ENCODE data around the gene PAM.
"Not testable (repeated sequence)": the region's sequence is repeated elsewhere in the genome, so short reads cannot be mapped to it uniquely, and the experiment has no call there.

PAM gene

GRCh38 chr5:102753889-102754766 lies 977 bp upstream of the PAM start:
- peak in 1 of 2 experiments; percentile 16 for DNase-seq

DNA sequence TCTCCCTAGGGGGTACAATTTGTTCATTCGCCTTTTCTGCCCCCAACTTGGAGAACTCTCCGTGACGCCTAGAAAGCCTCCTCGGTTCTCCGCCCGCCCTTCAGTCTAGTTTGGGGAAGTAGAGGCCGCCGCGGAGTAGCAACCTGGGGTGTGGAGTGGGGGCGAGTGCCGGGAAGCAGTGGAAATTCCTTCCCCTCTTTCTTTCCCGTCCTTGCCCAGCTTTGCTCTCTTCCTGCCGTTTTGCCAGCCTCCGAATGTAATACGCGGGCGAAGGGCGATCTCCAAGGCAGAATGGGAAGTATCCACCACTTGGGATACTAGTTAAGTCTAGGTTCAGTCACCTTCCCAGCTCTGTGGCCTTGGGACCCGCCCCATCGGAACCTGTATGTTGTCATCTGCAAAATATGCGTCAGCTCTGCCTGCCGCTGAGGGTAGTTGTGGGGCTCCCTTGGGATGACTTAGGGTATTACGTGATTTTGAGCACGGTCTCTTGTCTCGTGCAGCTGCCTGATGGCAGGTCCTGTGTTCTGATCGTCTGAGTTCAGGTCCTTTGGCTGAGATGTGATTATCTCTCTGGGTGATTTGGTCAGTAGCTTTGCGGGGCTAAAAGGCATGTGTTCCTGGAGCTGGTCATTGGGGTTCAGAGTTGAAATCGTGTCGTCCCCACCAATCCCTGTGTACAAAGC lies 724 bp downstream of the PAM start:
- peak; percentile 61 to 67 for DNase-seq

DNA sequence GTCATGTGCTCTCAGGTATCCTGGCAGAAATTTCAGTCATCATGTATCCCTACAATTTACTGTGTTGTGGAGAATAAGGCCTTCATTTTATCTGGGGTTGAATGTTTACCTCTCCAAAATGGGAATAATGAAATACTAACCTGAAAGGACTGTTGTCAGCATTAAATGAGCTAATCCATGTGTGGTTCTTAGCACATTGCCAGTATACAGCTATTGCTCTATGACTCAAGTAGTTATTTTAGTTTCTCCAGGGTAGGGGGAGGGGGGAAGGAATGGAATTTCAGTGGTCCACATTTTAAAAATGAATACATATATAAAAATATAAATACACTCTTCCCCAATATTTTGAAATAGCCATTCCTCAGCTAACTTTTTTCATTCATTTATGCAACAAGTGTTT lies 3.5 kb downstream of the PAM start:
- no peak for DNase-seq

- no peak for DNase-seq
These were observed 4.2 kb downstream of the PAM start for GRCh38 chr5:102759289-102759688.

DNA sequence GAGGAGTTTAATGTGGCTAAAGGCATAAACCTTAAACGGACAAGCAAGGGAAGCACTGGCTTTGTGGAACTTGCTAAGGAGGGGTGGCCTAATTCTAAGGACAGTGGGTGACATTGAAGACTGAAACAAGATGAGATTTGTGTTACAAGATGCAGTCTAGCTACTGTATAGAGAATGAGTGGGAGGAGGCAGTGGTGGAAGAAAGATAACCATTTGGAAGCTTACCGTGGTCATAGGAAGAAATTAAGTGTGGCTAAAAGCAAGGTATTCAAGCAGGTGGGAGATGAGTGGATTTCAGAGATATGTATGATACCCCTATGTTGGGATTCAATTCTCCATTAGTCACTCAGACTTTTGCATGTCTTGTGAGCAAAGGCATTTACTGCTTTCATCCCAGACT lies 4.6 kb downstream of the PAM start:
- DNase-seq, result no peak

DNA sequence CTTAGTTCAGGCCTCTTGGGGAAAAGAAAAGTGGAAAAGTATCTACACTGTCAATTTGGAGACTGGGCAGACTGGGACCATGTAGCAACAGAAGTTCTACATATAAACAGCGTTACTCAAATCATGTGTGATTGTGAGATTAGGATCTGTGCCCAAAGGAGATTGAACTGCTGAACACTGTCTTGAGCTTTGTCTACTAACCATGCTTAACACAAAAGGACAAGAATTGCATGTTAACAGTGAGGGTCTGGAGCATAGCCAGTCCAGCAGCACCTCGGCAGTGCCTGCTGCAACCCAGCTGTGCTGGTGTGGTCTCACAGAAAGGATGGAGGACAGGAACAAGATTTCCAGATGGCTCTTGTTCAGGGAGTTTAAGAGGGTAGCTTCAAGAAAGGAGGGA lies 5.7 kb downstream of the PAM start:
- DNase-seq, result no peak

GRCh38 chr5:102762095-102762534 lies 7.0 kb downstream of the PAM start:
- DNase-seq, result no peak

GRCh38 chr5:102762562-102763227 lies 7.6 kb downstream of the PAM start:
- DNase-seq, result no peak

- DNase-seq, result no peak
These were observed 8.6 kb downstream of the PAM start for GRCh38 chr5:102763734-102764133.

DNA sequence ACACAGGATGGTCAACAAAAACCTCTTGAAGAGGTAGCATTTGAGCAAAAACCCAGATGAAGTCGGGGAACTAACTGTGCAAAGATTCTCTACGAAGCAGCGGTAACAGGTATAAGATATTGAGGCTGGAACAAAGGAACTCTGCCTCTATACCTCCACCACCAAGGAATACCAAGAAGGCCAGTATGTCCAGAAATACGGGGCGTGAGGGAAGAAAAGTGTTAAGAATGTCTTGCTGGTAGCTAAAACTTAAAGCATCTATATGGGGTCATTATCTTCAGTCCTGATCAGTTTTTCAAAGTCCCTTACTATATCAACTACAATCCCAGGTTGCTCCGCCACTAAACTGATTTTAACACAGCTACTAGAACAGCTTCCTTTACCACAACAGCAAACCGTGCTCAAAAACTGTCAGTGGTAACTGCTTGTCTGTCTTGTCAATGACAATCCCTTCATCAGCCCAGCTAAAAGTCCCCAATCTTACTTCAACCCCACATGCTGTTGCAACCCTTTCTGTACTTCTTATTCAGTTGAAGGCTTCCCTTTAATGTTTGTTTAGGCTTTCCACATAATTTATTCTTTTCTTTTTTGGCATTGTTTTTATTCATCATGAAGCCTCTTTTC lies 9.4 kb downstream of the PAM start:
- DNase-seq, result no peak

DNA sequence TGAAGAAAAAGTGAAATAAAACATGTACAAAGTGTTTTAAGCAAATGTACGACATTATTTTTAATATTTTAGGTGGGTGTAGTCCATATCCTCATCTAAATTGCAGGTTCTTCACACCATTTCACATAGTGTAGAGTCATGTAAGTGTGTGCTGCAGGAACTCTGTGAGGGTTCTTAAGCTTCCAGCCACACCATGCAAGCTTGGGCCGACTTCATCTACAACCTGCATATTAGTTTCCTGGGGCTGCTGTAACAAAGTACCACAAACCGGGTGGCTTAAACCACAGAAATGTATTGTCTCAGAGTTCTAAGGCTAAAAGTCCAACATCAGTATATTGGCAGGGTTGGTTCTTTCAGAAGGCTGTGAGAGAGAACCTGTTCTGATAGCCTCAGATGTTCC lies 10.2 kb downstream of the PAM start:
- no peak for DNase-seq

GRCh38 chr5:102766295-102767090 lies 11.4 kb downstream of the PAM start:
- DNase-seq, result no peak

DNA sequence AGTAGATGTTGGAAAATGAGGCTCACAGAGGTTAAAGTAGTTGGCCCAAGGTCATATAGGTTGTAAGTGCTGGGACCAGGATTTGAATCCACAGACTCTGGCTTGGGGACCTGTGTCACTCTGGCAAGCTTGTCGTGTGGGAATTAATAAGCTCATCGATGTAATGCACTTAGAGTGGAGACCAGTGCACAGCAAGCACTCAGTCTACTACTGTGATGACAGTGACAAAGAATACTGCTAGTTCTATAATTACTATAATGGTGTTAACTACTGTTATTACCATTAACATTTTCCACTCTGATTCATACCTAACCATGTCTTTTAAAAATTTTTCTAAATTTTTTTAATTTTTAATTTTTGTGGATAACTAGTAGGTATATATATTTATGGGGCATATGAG lies 12.8 kb downstream of the PAM start:
- DNase-seq, result no peak

DNA sequence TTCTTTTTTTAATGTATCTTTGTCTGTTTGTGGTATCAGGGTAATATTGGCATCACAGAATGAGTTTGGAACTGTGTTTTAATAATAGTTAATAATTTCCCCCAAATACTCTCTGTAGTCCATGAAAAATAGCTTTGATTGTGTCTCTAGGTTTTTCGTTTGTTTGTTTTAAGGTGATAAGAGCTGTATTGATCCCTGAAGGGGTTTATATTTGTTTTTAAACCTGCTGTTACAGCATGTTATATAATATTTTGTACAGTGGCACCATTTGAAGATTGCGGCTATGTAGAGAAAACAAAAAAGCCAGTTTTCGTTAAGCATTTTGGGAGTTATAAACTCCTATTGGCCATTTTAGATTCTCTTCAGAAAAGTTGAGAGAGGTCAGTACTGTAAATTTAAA lies 15.7 kb downstream of the PAM start:
- no peak for DNase-seq

GRCh38 chr5:102771435-102771834 lies 16.3 kb downstream of the PAM start:
- DNase-seq, result peak in 1 of 2 experiments; percentile 10

GRCh38 chr5:102772273-102772672 lies 17.2 kb downstream of the PAM start:
- peak in 1 of 2 experiments; percentile 9 for DNase-seq

GRCh38 chr5:102773133-102773532 lies 18.0 kb downstream of the PAM start:
- DNase-seq, result no peak

DNA sequence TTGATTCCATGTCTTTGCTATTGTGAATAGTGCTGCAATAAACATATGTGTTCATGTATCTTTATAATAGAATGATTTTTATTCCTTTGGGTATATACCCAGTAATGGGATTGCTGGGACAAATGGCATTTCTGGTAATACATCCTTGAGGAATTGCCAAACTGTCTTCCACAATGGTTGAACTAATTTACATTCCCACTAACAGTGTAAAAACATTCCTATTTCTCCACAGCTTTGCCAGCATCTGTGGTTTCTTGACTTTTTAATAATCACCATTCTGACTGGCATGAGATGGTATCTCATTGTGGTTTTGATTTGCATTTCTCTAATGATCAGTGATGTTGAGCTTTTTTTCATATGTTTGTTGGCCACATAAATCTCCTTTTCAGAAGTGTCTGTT lies 20.7 kb downstream of the PAM start:
- DNase-seq, result not testable (repeated sequence)

DNA sequence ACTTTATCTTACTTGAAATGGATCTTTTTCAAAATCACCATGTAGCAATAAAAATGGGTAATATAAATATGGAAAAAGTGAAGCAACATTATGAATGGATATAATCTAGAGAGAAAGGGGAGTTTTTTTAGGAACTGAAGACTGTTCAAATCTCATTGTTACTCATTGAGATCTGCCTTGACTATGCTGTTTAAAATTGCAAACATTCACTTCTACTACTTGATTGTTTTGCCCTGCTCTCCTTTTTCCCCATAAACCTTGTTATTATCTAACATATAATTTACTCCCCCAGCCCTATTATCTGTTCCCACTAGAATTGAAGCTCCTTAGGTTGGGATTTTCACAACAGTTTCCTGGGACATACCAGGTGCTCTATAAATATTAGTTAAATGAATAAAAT lies 22.0 kb downstream of the PAM start:
- no peak for DNase-seq

GRCh38 chr5:102778478-102778877 lies 23.4 kb downstream of the PAM start:
- DNase-seq, result no peak

GRCh38 chr5:102781359-102781758 lies 26.3 kb downstream of the PAM start:
- DNase-seq, result no peak

DNA sequence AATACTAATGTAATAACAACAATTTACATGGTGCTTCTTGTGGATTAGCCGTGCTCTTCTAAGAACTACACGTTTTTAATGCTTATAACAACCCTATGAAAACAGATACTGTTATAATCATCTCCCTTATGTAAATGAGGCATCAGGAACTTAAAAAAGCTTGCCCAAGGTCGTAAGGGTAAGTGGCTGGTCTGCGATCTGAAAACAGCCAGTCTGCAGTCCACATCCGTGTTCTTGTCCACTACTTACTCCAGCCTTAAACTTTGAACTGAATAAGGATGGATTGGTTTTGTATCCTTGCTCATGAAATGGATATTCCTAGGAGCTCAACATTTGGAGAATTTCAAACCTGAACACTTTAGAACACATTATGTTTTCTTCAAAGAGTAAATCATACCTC lies 26.7 kb downstream of the PAM start:
- DNase-seq, result no peak
